NCI-H2029 treated with DMSO at 0.1 percent for 48 hours (cell line): ENCODE results near the gene TDP2.
"Not testable (repeated sequence)": the region's sequence is repeated elsewhere in the genome, so short reads cannot be mapped to it uniquely, and the experiment has no call there.

Experiments used
- DNase-seq: peaks from one replicate; lab custom pipeline; 2025; lab: John Stamatoyannopoulos, UW

Gene TDP2

GRCh38 chr6:24680582-24680981, 13.9 kb upstream of the TDP2 start:
- no peak for DNase-seq

- DNase-seq = not testable (repeated sequence)
These were observed 12.2 kb upstream of the TDP2 start for GRCh38 chr6:24678792-24679352.

DNA sequence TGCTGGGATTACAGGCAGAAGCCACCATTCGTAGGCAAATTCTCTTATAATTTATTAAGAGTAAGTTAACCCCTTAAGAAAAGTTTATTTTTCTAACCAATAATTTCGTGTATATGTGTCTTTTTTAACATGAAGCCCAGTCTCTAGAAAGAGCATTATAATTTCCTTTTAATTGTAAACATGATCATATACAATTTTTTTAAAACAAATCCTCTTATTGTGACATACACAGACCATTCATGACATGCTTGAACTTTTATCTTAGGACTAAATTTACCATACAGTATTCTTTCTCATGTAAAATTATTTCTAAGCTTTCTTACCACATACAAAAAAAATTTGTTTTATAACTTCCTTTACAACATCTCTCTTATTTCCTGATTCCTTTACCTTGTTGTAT, 6.9 kb upstream of the TDP2 start:
- no peak for DNase-seq

- DNase-seq = no peak
These were observed 6.0 kb upstream of the TDP2 start for GRCh38 chr6:24672620-24673182.

- DNase-seq = not testable (repeated sequence)
These were observed 4.4 kb upstream of the TDP2 start for GRCh38 chr6:24671077-24671476.

DNA sequence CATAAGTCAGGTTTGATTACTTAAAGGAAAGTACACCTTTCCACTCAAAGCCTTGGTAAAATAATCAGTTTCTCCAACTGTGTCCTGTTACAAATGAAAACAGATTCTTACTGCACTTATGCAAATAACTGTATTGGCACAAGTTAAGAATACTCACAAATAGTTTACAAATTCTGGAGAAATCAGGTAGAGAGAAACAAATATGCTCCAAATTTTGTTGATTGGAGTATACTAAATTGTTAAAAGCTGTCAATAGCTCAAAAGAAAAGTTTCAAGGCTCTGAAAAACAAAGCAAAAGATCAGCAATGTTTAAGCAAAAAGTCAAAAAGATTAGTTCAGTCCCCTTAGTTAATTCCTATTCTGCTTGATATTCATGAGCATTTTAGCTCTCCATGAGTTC, 3.8 kb upstream of the TDP2 start:
- DNase-seq = not testable (repeated sequence)

DNA sequence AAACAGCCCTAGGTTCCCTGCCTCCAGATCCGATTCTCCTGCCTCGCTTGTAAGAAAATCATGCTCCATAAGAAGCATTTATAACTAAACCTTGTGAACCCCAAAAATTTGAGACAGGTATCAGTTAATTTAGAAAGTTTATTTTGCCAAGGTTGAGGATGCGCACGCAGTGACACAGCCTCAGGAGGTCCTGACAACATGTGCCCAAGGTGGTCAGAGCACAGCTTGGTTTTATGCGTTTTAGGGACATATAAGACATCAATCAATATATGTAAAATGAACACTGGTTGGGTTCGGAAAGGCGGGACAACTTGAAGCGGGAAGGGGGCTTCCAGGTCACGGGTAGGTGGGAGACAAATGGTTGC, 2.3 kb upstream of the TDP2 start:
- DNase-seq = no peak

DNA sequence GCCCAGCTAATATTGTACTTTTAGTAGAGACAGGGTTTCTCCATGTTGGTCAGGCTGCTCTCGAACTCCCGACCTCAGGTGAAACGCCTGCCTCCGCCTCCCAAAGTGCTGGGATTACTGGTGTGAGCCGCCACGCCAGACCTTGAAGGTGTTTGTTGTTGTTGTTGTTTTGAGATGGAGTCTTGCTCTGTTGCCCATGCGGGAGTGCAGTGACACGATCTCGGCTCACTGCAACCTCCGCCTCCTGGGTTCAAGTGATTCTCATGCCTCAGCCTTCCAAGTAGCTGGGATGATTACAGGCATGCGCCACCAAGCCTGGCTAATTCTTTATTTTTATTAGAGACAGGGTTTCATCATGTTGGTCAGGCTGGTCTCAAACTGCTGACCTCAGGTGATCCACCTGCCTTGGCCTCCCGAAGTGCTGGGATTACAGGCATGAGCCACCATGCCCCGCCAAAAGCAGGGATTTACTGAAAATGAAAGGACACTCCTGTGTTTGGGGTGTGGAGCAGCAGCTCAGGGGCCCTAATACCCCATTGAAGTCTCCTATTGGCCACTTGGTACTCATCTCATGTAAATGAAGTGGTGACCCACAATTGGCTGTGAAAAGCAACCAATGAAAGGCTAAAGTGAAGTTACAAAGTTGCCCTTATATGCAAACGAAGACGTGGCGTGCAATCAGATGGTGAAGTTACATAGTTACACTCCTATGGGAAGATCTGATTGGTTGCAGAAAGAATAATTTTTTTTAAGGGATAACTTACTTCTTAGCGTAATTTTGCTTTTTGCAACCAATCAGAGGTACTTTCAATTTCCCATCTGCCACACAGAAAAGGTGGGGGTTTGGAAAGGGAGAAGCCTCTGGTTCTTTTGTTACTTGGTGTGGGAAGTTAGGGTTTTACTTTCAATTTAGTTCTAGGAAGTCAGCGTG, 1.6 kb upstream of the TDP2 start:
- DNase-seq = not testable (repeated sequence)

GRCh38 chr6:24667378-24667803, 692 bp upstream of the TDP2 start:
- DNase-seq = no peak

- no peak for DNase-seq
These were observed 530 bp downstream of the TDP2 start for GRCh38 chr6:24666097-24666640.

- no peak for DNase-seq
These were observed 2.4 kb downstream of the TDP2 start for GRCh38 chr6:24664046-24664987.

DNA sequence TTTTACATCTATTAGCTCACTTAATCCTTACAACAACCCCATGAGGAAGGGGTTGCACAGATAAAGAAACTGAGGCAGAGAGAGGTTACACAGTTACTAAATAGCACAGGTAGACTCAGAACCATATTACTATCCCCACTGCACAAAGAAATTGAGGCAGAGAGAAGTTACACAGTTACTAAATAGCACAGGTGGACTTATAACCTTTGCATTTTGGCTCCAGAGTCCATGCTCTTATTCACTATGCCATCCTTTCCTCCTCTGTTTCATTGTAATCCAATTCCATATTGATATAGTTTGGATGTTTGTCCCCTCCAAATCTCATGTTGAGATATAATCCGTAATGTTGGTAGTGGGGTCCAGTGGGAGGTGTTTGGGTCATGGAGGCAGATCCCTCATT, 3.5 kb downstream of the TDP2 start:
- no peak for DNase-seq

- DNase-seq = no peak
These were observed 4.5 kb downstream of the TDP2 start for GRCh38 chr6:24662236-24662635.

GRCh38 chr6:24661759-24662158, 4.9 kb downstream of the TDP2 start:
- DNase-seq = not testable (repeated sequence)

GRCh38 chr6:24660105-24660504, 6.6 kb downstream of the TDP2 start:
- no peak for DNase-seq

DNA sequence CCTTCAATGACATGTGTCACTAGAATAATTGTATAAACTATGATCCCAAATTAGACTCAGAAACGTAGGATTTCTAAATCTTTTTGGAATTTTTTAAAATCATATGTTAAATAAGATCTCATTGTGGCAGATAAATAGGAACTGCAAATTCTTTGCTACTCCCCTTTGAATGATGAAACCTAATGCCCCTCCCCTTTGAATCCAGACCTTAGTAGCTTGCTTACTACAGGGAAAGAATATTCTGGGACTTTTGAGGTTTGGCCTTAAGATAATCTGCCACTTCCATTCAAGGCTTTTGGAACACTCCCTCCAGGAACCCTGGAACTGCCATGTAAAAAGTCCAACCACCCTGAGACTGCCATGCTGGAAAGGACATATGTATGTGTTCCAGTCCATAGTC, 7.1 kb downstream of the TDP2 start:
- no peak for DNase-seq

DNA sequence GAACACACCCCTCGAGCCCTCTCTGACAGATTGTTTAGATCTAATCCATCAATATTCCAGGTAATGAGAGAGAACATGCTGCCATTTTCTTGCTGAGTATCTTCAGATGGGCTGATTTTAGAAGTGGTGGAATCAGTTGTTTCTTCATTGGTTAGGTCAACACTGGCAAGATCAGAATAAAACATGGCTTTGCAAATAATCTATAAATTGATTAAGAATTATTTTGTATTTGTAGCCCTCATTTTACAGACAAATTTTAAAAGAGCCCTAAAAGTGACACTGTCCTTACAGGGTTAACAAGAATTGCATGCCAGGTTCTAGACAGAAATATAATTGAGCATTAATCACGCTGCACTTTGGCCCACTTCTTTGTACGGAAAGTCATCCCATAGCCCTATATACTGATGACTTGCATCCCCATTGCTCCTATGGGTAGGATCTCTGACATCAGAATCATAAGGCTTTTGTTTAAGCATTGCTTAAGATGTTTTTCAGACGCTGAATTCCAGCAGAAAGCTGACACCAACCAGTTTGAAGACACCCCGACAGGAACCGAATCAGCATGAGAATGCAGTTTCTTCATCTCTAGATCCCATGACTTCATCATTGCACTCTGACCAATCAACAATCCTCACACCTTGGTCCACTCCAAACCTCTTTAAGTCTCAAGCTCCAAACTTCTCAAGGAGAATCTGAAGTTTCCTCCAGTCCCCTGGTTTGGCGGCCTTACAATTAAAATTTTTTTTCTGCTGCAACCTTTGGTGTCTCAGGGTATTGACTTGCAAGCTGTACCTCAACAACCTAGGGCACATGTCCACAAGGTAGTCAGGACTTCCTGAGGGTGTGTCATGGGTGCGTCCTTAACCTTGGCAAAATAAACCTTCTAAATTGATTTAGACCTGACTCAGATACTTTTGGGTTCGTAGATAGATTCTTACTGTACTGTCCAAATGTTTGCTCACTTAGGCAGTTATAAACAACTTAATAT, 7.8 kb downstream of the TDP2 start:
- no peak for DNase-seq

GRCh38 chr6:24655215-24655614, 11.5 kb downstream of the TDP2 start:
- no peak for DNase-seq

DNA sequence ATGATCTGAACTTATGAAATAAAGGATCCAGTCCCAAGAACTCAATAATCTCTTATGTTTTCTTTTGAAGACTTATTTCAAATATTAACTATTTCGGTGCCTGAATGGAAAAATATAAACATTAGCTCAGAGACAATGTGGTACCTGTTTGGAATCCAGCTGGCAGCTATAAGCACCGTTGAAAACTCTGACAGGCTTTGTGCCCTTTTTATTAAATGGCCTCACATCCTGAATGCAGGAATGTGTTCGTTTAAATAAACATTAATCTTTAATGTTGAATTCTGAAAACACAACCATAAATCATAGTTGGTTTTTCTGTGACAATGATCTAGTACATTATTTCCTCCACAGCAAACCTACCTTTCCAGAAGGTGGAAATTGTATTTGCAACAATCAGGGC, 16.3 kb downstream of the TDP2 start:
- DNase-seq = no peak

GRCh38 chr6:24649691-24650090, 17.0 kb downstream of the TDP2 start:
- no peak for DNase-seq

DNA sequence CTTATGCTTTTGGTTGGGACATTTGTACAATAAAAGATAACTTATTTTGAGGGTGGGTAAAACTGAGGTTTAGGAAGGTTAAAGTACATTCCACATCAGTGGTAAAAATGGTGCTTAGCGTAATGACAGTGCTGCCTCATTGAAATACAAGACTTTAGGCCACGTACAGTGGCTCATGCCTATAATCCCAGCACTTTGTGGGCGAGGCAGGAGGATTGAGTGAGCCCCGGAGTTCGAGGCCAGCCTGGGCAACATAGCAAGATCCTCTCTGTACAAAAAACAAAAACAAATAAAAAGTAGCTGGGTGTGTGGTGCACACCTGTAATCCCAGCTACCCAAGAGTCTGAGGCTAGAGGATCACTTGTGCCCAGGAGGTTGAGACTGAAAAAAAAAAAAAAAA, 18.4 kb downstream of the TDP2 start:
- no peak for DNase-seq
